Fibroblast of skin of abdomen (primary cell): Measurements from ENCODE around the gene CENPP.

Experiments
- DNase-seq: peaks from one replicate; pipeline ENCODE4 v3.0.0-alpha.2; 2013

The CENPP gene

DNA sequence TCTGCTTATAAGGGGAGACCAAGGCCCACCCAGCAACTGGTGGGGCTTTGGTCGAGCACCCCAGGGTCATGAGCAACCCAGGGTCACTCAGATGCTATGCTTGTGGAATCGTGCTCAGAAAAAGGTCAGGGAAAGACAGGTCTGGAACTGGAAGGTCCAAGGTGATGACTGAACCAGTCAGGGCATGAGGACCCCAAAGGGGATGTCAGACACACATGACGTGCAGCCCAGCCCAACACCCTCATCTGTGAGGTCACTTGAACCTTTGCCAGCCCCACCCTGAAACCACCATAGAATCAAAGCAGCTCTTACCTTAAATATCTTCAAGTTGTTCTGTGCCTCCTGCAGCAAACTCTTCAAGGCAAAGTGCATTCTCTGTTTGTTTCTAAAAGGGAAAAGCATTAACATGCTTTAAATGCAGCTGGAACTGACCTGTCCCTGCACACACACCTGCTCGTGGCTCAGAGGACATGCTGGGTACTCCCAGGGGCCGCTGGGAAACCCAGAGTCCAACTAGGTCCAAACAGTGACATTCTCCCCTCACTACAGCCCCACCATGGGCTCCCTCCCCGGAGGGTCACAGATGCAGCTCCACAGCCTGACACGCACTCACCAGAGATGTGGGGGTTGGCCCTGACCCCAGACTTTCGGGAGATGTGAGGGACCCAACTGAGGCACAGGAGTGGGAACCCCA is 314.8 kb downstream of the CENPP start:
- DNase-seq = no peak

GRCh38 chr9:92641092-92641809 is 315.5 kb downstream of the CENPP start:
- no peak for DNase-seq

DNA sequence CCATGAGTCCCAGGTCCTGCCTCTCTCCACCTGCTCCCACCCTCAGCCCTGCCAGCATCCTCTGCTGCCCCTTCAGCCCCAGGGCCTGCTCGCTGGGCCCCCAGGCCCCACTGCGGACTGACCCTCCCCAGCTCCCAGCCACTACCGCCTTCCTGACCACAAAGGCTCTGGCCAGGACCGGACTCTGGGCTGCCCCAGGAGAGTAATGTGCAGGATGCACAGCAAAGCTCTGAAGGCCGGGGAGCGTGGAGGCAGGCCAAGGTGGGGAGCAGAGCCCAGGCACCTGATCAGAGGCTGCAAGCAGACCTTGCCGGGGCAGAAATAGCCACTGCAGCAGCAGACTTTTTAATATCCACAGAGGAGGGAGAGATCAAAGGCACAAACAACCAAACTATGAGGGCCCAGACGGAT is 316.3 kb downstream of the CENPP start:
- no peak for DNase-seq

DNA sequence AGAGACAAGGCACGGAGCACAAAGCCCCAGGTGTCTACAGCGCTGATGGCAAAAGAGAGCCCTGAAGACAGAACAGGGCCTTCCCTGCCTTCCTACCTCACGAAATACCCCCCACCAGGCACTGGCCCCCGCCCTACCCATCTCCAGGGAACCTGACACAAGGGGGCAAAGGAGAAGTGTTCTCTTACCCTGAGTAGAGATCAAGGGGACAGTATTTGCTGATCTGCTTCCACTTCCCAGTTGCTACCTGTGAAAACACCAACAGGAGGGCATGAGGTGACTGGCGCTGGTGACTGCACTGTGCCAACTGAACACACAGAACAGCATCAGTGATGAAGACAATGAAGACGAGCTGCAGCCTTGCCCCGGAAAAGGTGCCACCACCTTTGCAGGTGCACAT is 316.8 kb downstream of the CENPP start:
- DNase-seq = no peak

DNA sequence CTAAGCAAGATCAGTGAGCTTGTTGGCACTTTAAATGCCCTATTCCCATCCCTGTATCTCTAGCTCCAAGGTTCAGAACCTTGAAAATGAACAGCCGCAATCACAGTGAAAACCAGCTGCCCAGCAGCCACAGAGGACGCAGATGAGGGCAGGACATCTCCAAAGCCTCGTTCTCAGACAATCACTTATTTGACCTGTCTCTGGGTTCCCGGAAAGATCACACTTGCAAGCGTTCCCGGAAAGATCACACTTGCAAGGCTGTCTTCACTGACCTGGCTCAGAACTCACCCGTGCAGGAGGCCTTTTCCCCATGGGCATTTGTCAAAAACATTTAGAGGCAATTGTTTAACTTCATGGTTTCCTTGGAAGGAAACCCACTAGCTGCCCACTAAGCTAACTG is 318.5 kb downstream of the CENPP start:
- DNase-seq = no peak

- no peak for DNase-seq
Observed at GRCh38 chr9:92645041-92645440, 319.3 kb downstream of the CENPP start.

DNA sequence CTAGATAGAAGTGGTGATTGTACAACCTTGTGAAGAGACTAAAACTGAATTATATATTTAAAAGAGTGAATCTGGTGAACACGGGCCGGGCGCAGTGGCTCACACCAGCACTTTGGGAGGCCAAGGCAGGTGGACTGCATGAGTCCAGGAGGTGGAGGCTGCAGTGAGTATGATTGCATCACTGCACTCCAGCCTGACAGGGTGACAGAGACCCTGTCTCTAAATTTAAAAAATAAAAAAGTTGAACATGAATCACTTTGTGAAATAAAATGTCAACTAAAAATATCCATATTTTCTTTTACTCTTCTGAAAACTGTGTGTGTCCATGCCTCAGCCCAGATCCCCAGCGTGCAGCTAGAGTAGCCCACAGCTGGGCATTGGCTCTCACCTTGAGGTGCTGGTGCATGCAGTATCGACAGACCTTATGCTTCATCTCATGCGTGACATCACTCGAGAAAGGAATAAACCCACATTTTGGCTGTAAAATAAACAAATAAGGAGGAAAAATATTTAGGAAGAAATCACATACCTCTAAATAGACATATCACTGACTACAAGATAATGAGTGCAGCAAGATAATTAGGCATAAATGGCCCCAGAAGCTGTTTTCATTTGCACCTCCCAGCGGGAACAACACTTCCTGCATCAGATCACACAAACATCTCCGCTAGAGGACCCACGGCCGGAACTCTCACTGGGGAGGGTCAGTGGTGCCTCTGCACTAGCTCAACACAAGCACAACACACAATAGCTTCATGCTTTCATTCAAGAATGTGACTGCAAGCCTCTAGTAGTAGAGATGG is 322.1 kb downstream of the CENPP start:
- no peak for DNase-seq

DNA sequence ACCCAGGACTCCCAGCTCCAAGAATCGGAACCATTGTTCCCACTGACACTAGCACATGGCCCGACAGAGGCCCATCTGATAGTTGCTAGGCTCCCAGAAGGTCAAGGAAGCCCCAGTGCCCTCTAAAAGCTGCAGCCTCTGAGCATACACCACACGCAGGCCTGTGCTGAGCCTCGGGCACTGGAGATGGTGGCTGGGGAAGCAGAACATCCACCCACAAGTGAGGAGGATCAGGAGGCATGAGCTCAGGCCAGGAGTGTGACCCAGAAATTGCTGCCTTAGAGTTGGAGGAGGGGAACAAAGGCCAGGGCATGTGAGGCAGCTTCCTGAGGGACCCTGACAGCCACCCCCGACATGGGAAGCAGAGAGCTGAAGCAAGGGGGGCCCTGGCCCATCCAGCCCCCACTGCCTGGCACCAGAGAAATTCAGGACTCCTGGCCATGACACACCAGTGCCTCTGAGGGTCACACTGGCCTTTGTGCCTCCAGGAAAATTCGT is 322.8 kb downstream of the CENPP start:
- no peak for DNase-seq

GRCh38 chr9:92649007-92649406 is 323.3 kb downstream of the CENPP start:
- no peak for DNase-seq

GRCh38 chr9:92650296-92650695 is 324.5 kb downstream of the CENPP start:
- no peak for DNase-seq

DNA sequence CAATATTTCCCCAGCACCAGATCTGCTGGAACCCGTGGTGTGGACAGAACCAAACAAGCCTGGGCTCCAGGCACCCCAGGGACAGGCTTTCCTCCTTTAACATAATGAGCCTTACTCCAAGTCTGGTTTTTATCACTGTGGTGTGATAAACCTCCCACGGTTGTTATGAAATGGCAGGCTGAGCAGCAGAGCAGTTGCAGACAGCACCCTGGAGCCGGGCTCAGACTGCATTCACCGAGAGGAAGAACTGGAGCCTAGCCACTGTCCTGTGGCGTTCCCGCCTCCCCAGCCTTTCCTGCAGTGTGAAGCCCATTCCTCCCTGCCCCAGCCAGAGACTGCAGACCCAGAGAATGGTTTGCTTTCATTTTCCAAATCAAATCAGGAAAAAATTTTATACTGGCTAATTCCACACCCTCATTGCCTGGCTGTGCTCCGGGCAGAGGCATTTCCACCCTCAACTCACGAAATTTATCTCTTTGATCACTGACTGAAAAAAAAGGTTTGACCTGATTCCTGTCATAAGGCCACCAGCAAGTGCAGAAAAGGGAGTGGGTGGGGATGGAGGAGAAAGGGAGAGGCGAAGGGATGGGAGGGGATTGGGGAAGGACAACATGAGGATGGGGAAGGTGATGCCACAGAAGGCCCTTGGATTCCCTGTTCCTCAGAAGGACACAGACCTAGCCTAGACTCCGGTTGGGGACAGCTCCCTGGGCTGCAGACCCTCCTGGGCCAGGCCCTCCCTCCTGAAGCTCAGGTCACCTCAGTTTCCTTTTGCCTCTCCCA is 325.3 kb downstream of the CENPP start:
- no peak for DNase-seq

DNA sequence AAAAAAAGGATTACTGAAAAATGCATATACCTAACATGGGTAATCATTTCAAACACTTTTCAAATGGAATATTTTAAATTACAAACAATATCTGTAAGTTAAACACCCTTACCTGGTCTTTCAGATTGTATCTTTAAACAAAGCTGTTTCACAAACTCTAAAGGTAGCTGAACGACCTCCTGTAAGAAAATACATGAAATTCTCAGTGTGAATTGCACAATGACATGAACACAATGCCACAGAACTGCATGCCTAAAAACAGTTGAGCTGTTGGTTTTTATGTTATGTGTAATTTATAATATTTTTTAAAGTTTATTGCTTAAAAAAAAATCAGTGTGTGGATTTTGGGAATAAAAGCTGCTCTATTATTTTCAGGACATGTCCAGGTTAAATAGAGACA is 326.7 kb downstream of the CENPP start:
- DNase-seq = no peak

GRCh38 chr9:92654481-92655301 is 328.9 kb downstream of the CENPP start:
- no peak for DNase-seq

DNA sequence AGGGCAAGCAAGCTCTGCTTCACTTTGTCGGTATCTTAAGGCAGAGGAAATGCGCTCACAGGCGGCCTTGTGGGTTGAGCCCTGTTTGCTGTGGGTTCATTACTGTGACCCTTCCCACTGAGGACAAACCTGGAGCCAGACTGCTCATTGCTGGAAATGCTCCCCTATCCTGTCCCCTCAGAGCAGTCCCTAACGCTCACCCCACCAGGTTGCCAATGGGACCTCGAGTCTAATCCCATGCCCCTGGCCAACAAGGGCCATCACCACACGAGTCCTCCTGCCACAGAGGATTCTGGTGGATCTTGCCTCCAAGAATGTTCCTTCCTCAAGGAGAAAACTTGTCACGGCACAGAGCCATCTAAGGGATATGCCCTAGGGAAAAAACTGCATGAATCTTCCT is 329.6 kb downstream of the CENPP start:
- no peak for DNase-seq

- DNase-seq = no peak
Observed at GRCh38 chr9:92655896-92656536, 330.3 kb downstream of the CENPP start.

- DNase-seq = no peak
Observed at GRCh38 chr9:92656537-92656925, 330.8 kb downstream of the CENPP start.

GRCh38 chr9:92657296-92658094 is 331.7 kb downstream of the CENPP start:
- DNase-seq = no peak

DNA sequence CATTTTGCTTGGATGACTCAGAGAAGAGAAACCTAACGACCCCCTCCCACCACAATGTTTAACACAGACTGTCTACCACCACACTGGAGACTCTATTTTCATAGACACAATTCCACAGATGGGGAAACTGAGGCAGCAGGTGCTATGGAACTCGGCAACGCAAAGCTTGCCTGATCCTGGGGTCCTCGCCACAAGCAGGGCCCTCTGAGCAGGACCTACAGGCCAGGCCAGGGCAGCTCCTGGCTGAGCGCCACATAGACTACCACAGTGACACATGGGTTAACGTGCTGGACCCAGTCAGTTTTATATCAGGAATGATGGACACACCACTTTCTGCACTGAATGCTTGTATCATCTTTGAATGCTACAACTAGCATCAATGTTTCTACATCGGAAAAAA is 332.4 kb downstream of the CENPP start:
- DNase-seq = no peak

- no peak for DNase-seq
Observed at GRCh38 chr9:92658611-92659010, 332.9 kb downstream of the CENPP start.

DNA sequence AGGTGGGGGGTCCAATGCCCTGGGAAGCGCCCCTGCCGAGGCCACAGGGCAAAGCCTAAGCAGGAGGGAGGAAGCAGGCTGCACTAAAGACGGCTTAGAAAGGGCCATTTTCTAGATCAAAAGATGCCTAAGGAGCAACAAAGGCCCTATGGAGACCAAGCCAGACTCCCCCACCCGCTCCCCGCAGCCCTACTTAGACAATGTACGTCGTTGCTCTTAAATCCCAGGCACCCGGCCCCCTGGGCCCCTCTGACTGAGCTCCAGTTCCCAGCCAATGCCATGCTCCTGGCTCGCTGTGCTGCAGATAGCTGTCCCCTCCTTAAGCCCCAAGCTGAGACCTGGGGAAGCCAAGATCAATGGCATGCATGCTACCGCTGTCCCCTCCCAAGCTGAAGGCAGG is 333.8 kb downstream of the CENPP start:
- no peak for DNase-seq
